Measurements from ENCODE around the gene MAP4K4.

DNA sequence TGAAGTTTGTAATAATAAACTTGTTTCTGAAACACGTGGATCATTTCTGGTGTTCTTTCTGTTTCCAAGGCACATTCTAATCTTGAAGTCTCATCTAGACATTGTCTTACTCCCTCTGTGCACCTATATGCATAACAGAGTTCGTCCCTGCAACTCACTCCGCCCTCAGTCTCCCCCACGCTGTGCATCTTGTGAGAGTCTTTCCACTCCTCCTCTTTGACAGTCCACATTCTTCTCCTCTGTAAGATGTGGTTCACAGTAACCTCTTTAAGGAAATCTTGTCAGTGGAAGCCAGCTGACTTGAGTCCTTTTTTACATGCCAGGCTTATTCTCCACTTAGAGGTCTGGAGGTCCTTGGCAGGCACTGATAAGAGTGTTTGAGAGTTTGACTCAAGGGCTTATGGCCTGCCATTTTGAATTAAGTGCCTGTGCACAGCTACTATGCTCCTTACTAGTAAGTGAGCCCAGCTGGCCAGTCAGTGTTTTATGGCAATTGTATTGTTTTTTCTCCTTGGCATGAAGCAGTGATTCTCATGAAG is 185.3 kb downstream of the MAP4K4 start:
- TF ChIP-seq, protein P1, sequence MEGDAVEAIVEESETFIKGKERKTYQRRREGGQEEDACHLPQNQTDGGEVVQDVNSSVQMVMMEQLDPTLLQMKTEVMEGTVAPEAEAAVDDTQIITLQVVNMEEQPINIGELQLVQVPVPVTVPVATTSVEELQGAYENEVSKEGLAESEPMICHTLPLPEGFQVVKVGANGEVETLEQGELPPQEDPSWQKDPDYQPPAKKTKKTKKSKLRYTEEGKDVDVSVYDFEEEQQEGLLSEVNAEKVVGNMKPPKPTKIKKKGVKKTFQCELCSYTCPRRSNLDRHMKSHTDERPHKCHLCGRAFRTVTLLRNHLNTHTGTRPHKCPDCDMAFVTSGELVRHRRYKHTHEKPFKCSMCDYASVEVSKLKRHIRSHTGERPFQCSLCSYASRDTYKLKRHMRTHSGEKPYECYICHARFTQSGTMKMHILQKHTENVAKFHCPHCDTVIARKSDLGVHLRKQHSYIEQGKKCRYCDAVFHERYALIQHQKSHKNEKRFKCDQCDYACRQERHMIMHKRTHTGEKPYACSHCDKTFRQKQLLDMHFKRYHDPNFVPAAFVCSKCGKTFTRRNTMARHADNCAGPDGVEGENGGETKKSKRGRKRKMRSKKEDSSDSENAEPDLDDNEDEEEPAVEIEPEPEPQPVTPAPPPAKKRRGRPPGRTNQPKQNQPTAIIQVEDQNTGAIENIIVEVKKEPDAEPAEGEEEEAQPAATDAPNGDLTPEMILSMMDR (IDR thresholded peaks at IDR 0.05) = no peak
- no peak for TF ChIP-seq EZH2phosphoT487 (IDR thresholded peaks at IDR 0.05)
- TF ChIP-seq EZH2 (IDR thresholded peaks at IDR 0.05) = no peak

All from neural progenitor cell (in vitro differentiated cells).